ENCODE measurements around the gene CRY1.
A peak's percentile ranks its signal among the peaks of the same experiment; 100 is the strongest.

CRY1 gene

GRCh38 chr12:106962286-106962685, 131.1 kb downstream of the CRY1 start:
- H2BK120ac ChIP-seq (ENCODE audit: low read depth, low read length) = no peak overlapping the region
- no peak overlapping the region for H2BK15ac ChIP-seq (ENCODE audit: low read depth, poor library complexity, severe bottlenecking)
- no peak overlapping the region for H3K4me3 ChIP-seq (ENCODE audit: insufficient read depth in 1 of 2, low read depth in 1 of 2, low read length in 2 of 2)
- H3K27ac ChIP-seq (ENCODE audit: low read length, poor library complexity, severe bottlenecking) = peak overlapping the region; percentile 21
- H2BK5ac ChIP-seq (ENCODE audit: low read depth, low read length, poor library complexity, severe bottlenecking) = no peak overlapping the region
- H3K14ac ChIP-seq (ENCODE audit: low read length in 2 of 2) = no peak overlapping the region
- WGBS = 86% methylated on average over 3 of the region's 3 CpGs
- peak overlapping the region; percentile 56 for H2AK5ac ChIP-seq (ENCODE audit: low read length, severe bottlenecking)
- H4K91ac ChIP-seq (ENCODE audit: low read length) = no peak overlapping the region
- H3K4me2 ChIP-seq (ENCODE audit: low read length, poor library complexity, severe bottlenecking) = peak overlapping the region; percentile 11
- no peak for DNase-seq
- peaks cover 5 to 71% of the 10 kb centered on the region in 2 experiments for H3K36me3 ChIP-seq (ENCODE audit: control insufficient read depth in 1 of 2, insufficient read depth in 2 of 2, low read depth in 1 of 2, low read length in 2 of 2)
- no peak overlapping the region for H3K23ac ChIP-seq (ENCODE audit: low read length in 2 of 2)
- no peaks in the 10 kb centered on the region for H3K79me1 ChIP-seq (replicated peaks; ENCODE audit: low read length, poor library complexity, severe bottlenecking)
- H3K27me3 ChIP-seq (ENCODE audit: control insufficient read depth in 1 of 2, insufficient read depth in 1 of 2, low read length in 2 of 2) = no peaks in the 10 kb centered on the region
- H2BK12ac ChIP-seq (ENCODE audit: low read length in 2 of 2) = no peak overlapping the region
- H3K4ac ChIP-seq (ENCODE audit: low read depth in 1 of 2, low read length in 2 of 2) = no peak overlapping the region
- H3K9me3 ChIP-seq (ENCODE audit: control insufficient read depth, low read length) = no peaks in the 10 kb centered on the region
- H3K18ac ChIP-seq (ENCODE audit: low read depth in 1 of 2, low read length in 2 of 2) = no peak overlapping the region
- H4K8ac ChIP-seq (ENCODE audit: low read length) = no peak overlapping the region
- H3K9ac ChIP-seq (ENCODE audit: low read length) = no peak overlapping the region
- peaks cover 6% of the 10 kb centered on the region for H3K4me1 ChIP-seq (ENCODE audit: control insufficient read depth, insufficient read depth, low read depth, low read length)
- H2AFZ ChIP-seq (ENCODE audit: low read depth, low read length) = no peak overlapping the region

- no peak overlapping the region for H3K14ac ChIP-seq (ENCODE audit: low read length in 2 of 2)
- no peak overlapping the region for H2BK5ac ChIP-seq (ENCODE audit: low read depth, low read length, poor library complexity, severe bottlenecking)
- no peak overlapping the region for H3K4me2 ChIP-seq (ENCODE audit: low read length, poor library complexity, severe bottlenecking)
- H3K4ac ChIP-seq (ENCODE audit: low read depth in 1 of 2, low read length in 2 of 2) = no peak overlapping the region
- no peaks in the 10 kb centered on the region for H3K27me3 ChIP-seq (ENCODE audit: control insufficient read depth in 1 of 2, insufficient read depth in 1 of 2, low read length in 2 of 2)
- no peak overlapping the region for H3K18ac ChIP-seq (ENCODE audit: low read depth in 1 of 2, low read length in 2 of 2)
- no peak overlapping the region for H2BK120ac ChIP-seq (ENCODE audit: low read depth, low read length)
- H3K23ac ChIP-seq (ENCODE audit: low read length in 2 of 2) = no peak overlapping the region
- H2AK5ac ChIP-seq (ENCODE audit: low read length, severe bottlenecking) = no peak overlapping the region
- no peak overlapping the region for H3K27ac ChIP-seq (ENCODE audit: low read length, poor library complexity, severe bottlenecking)
- no peak overlapping the region for H2BK12ac ChIP-seq (ENCODE audit: low read length in 2 of 2)
- H3K4me3 ChIP-seq (ENCODE audit: insufficient read depth in 1 of 2, low read depth in 1 of 2, low read length in 2 of 2) = no peak overlapping the region
- H2BK15ac ChIP-seq (ENCODE audit: low read depth, poor library complexity, severe bottlenecking) = no peak overlapping the region
- H2AFZ ChIP-seq (ENCODE audit: low read depth, low read length) = no peak overlapping the region
- no peak overlapping the region for H4K91ac ChIP-seq (ENCODE audit: low read length)
- H4K8ac ChIP-seq (ENCODE audit: low read length) = no peak overlapping the region
- no CpG with 5 or more reads among the region's 3 CpGs for whole genome bisulfite sequencing
- peaks cover 3 to 55% of the 10 kb centered on the region in 2 experiments for H3K36me3 ChIP-seq (ENCODE audit: control insufficient read depth in 1 of 2, insufficient read depth in 2 of 2, low read depth in 1 of 2, low read length in 2 of 2)
- no peaks in the 10 kb centered on the region for H3K79me1 ChIP-seq (replicated peaks; ENCODE audit: low read length, poor library complexity, severe bottlenecking)
- peak overlapping the region; percentile 34 for H3K9ac ChIP-seq (ENCODE audit: low read length)
- H3K4me1 ChIP-seq (ENCODE audit: control insufficient read depth, insufficient read depth, low read depth, low read length) = peaks cover 6% of the 10 kb centered on the region
- DNase-seq = no peak
- no peaks in the 10 kb centered on the region for H3K9me3 ChIP-seq (ENCODE audit: control insufficient read depth, low read length)
Observed at GRCh38 chr12:106960443-106960842, 132.9 kb downstream of the CRY1 start.

GRCh38 chr12:106957583-106957982, 135.8 kb downstream of the CRY1 start:
- 29% methylated on average over 1 of the region's 1 CpG for WGBS
- Histone ChIP-seq H4K8ac (ENCODE audit: low read length) (no peak overlapping the region), H3K4me3 (ENCODE audit: insufficient read depth in 1 of 2, low read depth in 1 of 2, low read length in 2 of 2) (peak overlapping the region in 1 of 2 experiments; percentile 98)

GRCh38 chr12:106956048-106956578, 137.2 kb downstream of the CRY1 start:
- H3K4me2 ChIP-seq (ENCODE audit: low read length, poor library complexity, severe bottlenecking) = peak overlapping the region; percentile 72
- peak overlapping the region; percentile 100 for H3K9ac ChIP-seq (ENCODE audit: low read length)
- H2BK5ac ChIP-seq (ENCODE audit: low read depth, low read length, poor library complexity, severe bottlenecking) = peak overlapping the region; percentile 100
- no peaks in the 10 kb centered on the region for H3K27me3 ChIP-seq (ENCODE audit: control insufficient read depth in 1 of 2, insufficient read depth in 1 of 2, low read length in 2 of 2)
- peak overlapping the region; percentile 89 for H3K27ac ChIP-seq (ENCODE audit: low read length, poor library complexity, severe bottlenecking)
- H3K23ac ChIP-seq (ENCODE audit: low read length in 2 of 2) = peak overlapping the region in 1 of 2 experiments; percentile 99
- H3K4me1 ChIP-seq (ENCODE audit: control insufficient read depth, insufficient read depth, low read depth, low read length) = peaks cover 8% of the 10 kb centered on the region
- H3K4me3 ChIP-seq (ENCODE audit: insufficient read depth in 1 of 2, low read depth in 1 of 2, low read length in 2 of 2) = peak overlapping the region; percentile 98 to 99
- WGBS = 0% methylated on average over 29 of the region's 34 CpGs
- H3K18ac ChIP-seq (ENCODE audit: low read depth in 1 of 2, low read length in 2 of 2) = peak overlapping the region; percentile 100
- peak overlapping the region; percentile 1 to 49 for H2BK12ac ChIP-seq (ENCODE audit: low read length in 2 of 2)
- peak overlapping the region; percentile 77 for H2AFZ ChIP-seq (ENCODE audit: low read depth, low read length)
- peak overlapping the region; percentile 97 for H4K8ac ChIP-seq (ENCODE audit: low read length)
- DNase-seq = peak; percentile 75
- H2BK120ac ChIP-seq (ENCODE audit: low read depth, low read length) = peak overlapping the region; percentile 100
- peak overlapping the region; percentile 91 for H2AK5ac ChIP-seq (ENCODE audit: low read length, severe bottlenecking)
- peak overlapping the region; percentile 100 for H4K91ac ChIP-seq (ENCODE audit: low read length)
- peak overlapping the region; percentile 100 for H3K4ac ChIP-seq (ENCODE audit: low read depth in 1 of 2, low read length in 2 of 2)
- H3K9me3 ChIP-seq (ENCODE audit: control insufficient read depth, low read length) = no peaks in the 10 kb centered on the region
- peaks cover 3 to 17% of the 10 kb centered on the region in 2 experiments for H3K36me3 ChIP-seq (ENCODE audit: control insufficient read depth in 1 of 2, insufficient read depth in 2 of 2, low read depth in 1 of 2, low read length in 2 of 2)
- peaks cover 5% of the 10 kb centered on the region for H3K79me1 ChIP-seq (replicated peaks; ENCODE audit: low read length, poor library complexity, severe bottlenecking)
- H3K14ac ChIP-seq (ENCODE audit: low read length in 2 of 2) = peak overlapping the region; percentile 62 to 100
- H2BK15ac ChIP-seq (ENCODE audit: low read depth, poor library complexity, severe bottlenecking) = peak overlapping the region; percentile 69

More at GRCh38 chr12:106957583-106957982, 135.8 kb downstream of the CRY1 start:
- Histone ChIP-seq H2AFZ (ENCODE audit: low read depth, low read length) (no peak overlapping the region), H2BK12ac (ENCODE audit: low read length in 2 of 2) (no peak overlapping the region), H3K18ac (ENCODE audit: low read depth in 1 of 2, low read length in 2 of 2) (no peak overlapping the region), H2BK5ac (ENCODE audit: low read depth, low read length, poor library complexity, severe bottlenecking) (no peak overlapping the region), H3K4ac (ENCODE audit: low read depth in 1 of 2, low read length in 2 of 2) (no peak overlapping the region), H2BK15ac (ENCODE audit: low read depth, poor library complexity, severe bottlenecking) (no peak overlapping the region), H3K9ac (ENCODE audit: low read length) (peak overlapping the region; percentile 100), H3K79me1 (replicated peaks; ENCODE audit: low read length, poor library complexity, severe bottlenecking) (peaks cover 5% of the 10 kb centered on the region), H3K4me2 (ENCODE audit: low read length, poor library complexity, severe bottlenecking) (peak overlapping the region; percentile 47), H3K4me1 (ENCODE audit: control insufficient read depth, insufficient read depth, low read depth, low read length) (peaks cover 8% of the 10 kb centered on the region), H2AK5ac (ENCODE audit: low read length, severe bottlenecking) (no peak overlapping the region), H3K23ac (ENCODE audit: low read length in 2 of 2) (no peak overlapping the region), H4K91ac (ENCODE audit: low read length) (no peak overlapping the region), H3K36me3 (ENCODE audit: control insufficient read depth in 1 of 2, insufficient read depth in 2 of 2, low read depth in 1 of 2, low read length in 2 of 2) (peaks cover 3 to 30% of the 10 kb centered on the region in 2 experiments), H3K27me3 (ENCODE audit: control insufficient read depth in 1 of 2, insufficient read depth in 1 of 2, low read length in 2 of 2) (no peaks in the 10 kb centered on the region), H3K27ac (ENCODE audit: low read length, poor library complexity, severe bottlenecking) (no peak overlapping the region), H2BK120ac (ENCODE audit: low read depth, low read length) (no peak overlapping the region), H3K9me3 (ENCODE audit: control insufficient read depth, low read length) (no peaks in the 10 kb centered on the region), H3K14ac (ENCODE audit: low read length in 2 of 2) (no peak overlapping the region)
- peak; percentile 36 for DNase-seq
